Upper lobe of left lung (tissue), 6 donors: ENCODE data around the gene IRF5. TPM values are rescaled to one million over a fixed set of nuclear protein-coding genes. Genes with fewer than 3 reads are reported as not detected.
A peak's percentile ranks its signal among the peaks of the same experiment; 100 is the strongest.

Source experiments
- ATAC-seq, 2 donors: fragments of 200-7000 bp; cut with Tn5 transposase; one replicate each; pipeline ENCODE4 v1.9.1; 2022; ENCODE audit warnings: mild to moderate bottlenecking in 2 of 2, moderate library complexity in 2 of 2; ENCODE audit not compliant: low FRiP score in 2 of 2
- DNase-seq, 2 donors: peaks; one replicate each; pipeline ENCODE4 v3.0.0-alpha.2; 2019 to 2020
- H3K27ac ChIP-seq, 4 donors: fragments of 200-600 bp; sonication (generic); one replicate each; pipeline ENCODE4 v1.5.1; 2016 to 2019
- H3K27me3 ChIP-seq, 4 donors: fragments of 200-600 bp; sonication (generic); one replicate each; pipeline ENCODE4 v1.5.1; 2017 to 2019
- H3K36me3 ChIP-seq, 4 donors: fragments of 200-600 bp; sonication (generic); one replicate each; pipeline ENCODE4 v1.5.1; 2016 to 2019
- H3K4me1 ChIP-seq, 4 donors: fragments of 200-600 bp; sonication (generic); one replicate each; pipeline ENCODE4 v1.5.1; 2018 to 2019
- H3K4me3 ChIP-seq, 4 donors: fragments of 200-600 bp; sonication (generic); one replicate each; pipeline ENCODE4 v1.5.1; 2017 to 2019; ENCODE audit warnings: mild to moderate bottlenecking in 2 of 4, moderate library complexity in 1 of 4
- H3K9me3 ChIP-seq, 4 donors: fragments of 200-600 bp; sonication (generic); one replicate each; pipeline ENCODE4 v1.5.1; 2018 to 2019
- CTCF ChIP-seq, 6 experiments: fragments of 450-650 bp in 4 of 6; fragments of 200-600 bp in 2 of 6; sonication (generic) in 2 of 6; IDR thresholded peaks; one replicate each; pipeline ENCODE4 v1.5.1; 2016 to 2019; ENCODE audit warnings: antibody characterized with exemption in 6 of 6
- EP300 ChIP-seq, 4 donors: sonication (generic); formaldehyde crosslinking; IDR thresholded peaks; one replicate each; pipeline ENCODE4 v1.5.1; 2017; ENCODE audit warnings: antibody characterized with exemption in 4 of 4, control low read depth in 2 of 4
- POLR2A ChIP-seq, 4 donors: fragments of 450-650 bp; IDR thresholded peaks; one replicate each; pipeline ENCODE4 v1.5.1; 2016 to 2017; ENCODE audit warnings: antibody characterized with exemption in 4 of 4, mild to moderate bottlenecking in 2 of 4
- POLR2AphosphoS5 ChIP-seq, 2 donors: sonication (generic); formaldehyde crosslinking; IDR thresholded peaks; one replicate each; pipeline ENCODE4 v1.5.1; 2017; ENCODE audit warnings: antibody characterized with exemption in 2 of 2
- WGBS, 2 donors: methylation state at CpG; one replicate each; pipeline ENCODE4 v1.1.5; 2017 to 2018; 5-methylcytosine and 5-hydroxymethylcytosine counted together
- total RNA-seq, 6 donors: library from RNA; depleted of rRNA in 4 of 6; stranded (reverse); fragments of >200 nt in 4 of 6; gene quantifications; one replicate each; pipeline versions ENCODE4 v1.1.0 to v1.2.1, GENCODE V29; 2016 to 2021
- donor health status: DM: no; HTN: no; CAD: no; lungs with moderate emphysema.
- donor health status: DM: no; HTN: yes; CAD: no; lungs with severe emphysema.

Gene IRF5
- total RNA-seq, 6 donors from 2014 or later = 10.7 to 83.8 (median 45.8) TPM

GRCh38 chr7:128928159-128928813 lies 9.4 kb upstream of the IRF5 start:
- peak in 1 of 2 donors; percentile 8 for DNase-seq
- TF ChIP-seq POLR2AphosphoS5 (IDR thresholded peaks at IDR 0.05) (no peak), POLR2A (IDR thresholded peaks at IDR 0.05) (no peak), EP300 (IDR thresholded peaks at IDR 0.05) (no peak), CTCF (IDR thresholded peaks at IDR 0.05) (no peak)
- no peak overlapping the region for H3K27ac ChIP-seq
- H3K36me3 ChIP-seq = no peaks in the 10 kb centered on the region
- no peaks in the 10 kb centered on the region for H3K27me3 ChIP-seq
- WGBS, 2 donors = 91 to 97% methylated on average over 7 to 8 of the region's 8 CpGs
- H3K4me3 ChIP-seq = no peak overlapping the region
- no peaks in the 10 kb centered on the region for H3K9me3 ChIP-seq
- peak in 1 of 2 donors; percentile 27 for ATAC-seq
- H3K4me1 ChIP-seq = peaks cover 0 to 5% (median under 1%) of the 10 kb centered on the region in 4 donors

- Histone ChIP-seq H3K36me3 (no peaks in the 10 kb centered on the region), H3K4me1 (peaks cover 0 to 7% (median 3%) of the 10 kb centered on the region in 4 donors), H3K27ac (no peak overlapping the region), H3K4me3 (no peak overlapping the region), H3K9me3 (no peaks in the 10 kb centered on the region), H3K27me3 (no peaks in the 10 kb centered on the region)
- peak in 1 of 2 donors; percentile 15 for DNase-seq
- WGBS, 2 donors = 81 to 86% methylated on average over 14 of the region's 14 CpGs
- ATAC-seq = peak in 1 of 2 donors; percentile 15
- TF ChIP-seq POLR2AphosphoS5 (IDR thresholded peaks at IDR 0.05) (no peak), POLR2A (IDR thresholded peaks at IDR 0.05) (no peak), CTCF (IDR thresholded peaks at IDR 0.05) (no peak), EP300 (IDR thresholded peaks at IDR 0.05) (no peak)
Measured at GRCh38 chr7:128928882-128929788, 8.6 kb upstream of the IRF5 start.

- TF ChIP-seq POLR2A (IDR thresholded peaks at IDR 0.05) (no peak), POLR2AphosphoS5 (IDR thresholded peaks at IDR 0.05) (no peak), EP300 (IDR thresholded peaks at IDR 0.05) (no peak), CTCF (IDR thresholded peaks at IDR 0.05) (no peak)
- Histone ChIP-seq H3K9me3 (no peaks in the 10 kb centered on the region), H3K36me3 (no peaks in the 10 kb centered on the region), H3K4me1 (peaks cover 0 to 7% (median 3%) of the 10 kb centered on the region in 4 donors), H3K27ac (no peak overlapping the region), H3K4me3 (no peak overlapping the region), H3K27me3 (no peaks in the 10 kb centered on the region)
- WGBS, 2 donors = 92 to 94% methylated on average over 6 to 18 of the region's 18 CpGs
- ATAC-seq = no peak
- DNase-seq = peak in 1 of 2 donors; percentile 18
Measured at GRCh38 chr7:128931190-128931798, 6.4 kb upstream of the IRF5 start.

GRCh38 chr7:128931965-128932861 lies 5.5 kb upstream of the IRF5 start:
- Histone ChIP-seq H3K9me3 (no peaks in the 10 kb centered on the region), H3K36me3 (no peaks in the 10 kb centered on the region), H3K4me3 (no peak overlapping the region), H3K27ac (no peak overlapping the region), H3K27me3 (no peaks in the 10 kb centered on the region), H3K4me1 (peaks cover 0 to 7% (median 3%) of the 10 kb centered on the region in 4 donors)
- WGBS, 2 donors = 93 to 100% methylated on average over 2 to 19 of the region's 19 CpGs
- TF ChIP-seq CTCF (IDR thresholded peaks at IDR 0.05) (no peak), POLR2AphosphoS5 (IDR thresholded peaks at IDR 0.05) (no peak), POLR2A (IDR thresholded peaks at IDR 0.05) (no peak), EP300 (IDR thresholded peaks at IDR 0.05) (no peak)
- ATAC-seq = no peak
- DNase-seq = no peak
